ENCODE data around the gene NSUN5.
"Not testable (repeated sequence)": the region's sequence is repeated elsewhere in the genome, so short reads cannot be mapped to it uniquely, and the experiment has no call there.

Gene NSUN5

GRCh38 chr7:73308665-73309214 is at the start of gene NSUN5:
NSUN5 (minus strand) TSS chr7:73308826; CDS start chr7:73308790, 36 bp downstream.
- peak; percentile 84 for DNase-seq

GRCh38 chr7:73356159-73356558 is 47.5 kb upstream of the NSUN5 start:
- DNase-seq, result no peak

DNA sequence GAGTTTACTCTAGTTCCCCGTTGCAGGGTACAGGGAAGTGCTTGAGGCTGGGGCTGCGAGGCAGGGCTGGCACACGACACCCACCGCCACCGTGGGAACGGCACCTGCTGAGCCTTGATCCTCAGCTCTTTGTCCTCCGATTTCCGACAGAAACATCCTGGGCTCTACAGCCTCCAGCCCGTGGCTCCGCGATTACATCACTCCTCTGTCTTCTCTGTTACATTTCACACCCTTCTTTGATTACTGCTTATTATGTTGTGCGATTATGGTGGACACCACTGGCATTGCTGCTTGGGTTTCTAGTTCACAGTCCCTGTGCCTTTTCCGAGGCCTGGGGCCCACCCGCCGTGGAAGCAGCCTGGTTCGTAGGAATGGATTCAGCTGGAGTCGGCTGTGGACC is 46.2 kb upstream of the NSUN5 start:
- DNase-seq, result no peak

- no peak for DNase-seq
Measured at GRCh38 chr7:73354196-73354595, 45.6 kb upstream of the NSUN5 start.

DNA sequence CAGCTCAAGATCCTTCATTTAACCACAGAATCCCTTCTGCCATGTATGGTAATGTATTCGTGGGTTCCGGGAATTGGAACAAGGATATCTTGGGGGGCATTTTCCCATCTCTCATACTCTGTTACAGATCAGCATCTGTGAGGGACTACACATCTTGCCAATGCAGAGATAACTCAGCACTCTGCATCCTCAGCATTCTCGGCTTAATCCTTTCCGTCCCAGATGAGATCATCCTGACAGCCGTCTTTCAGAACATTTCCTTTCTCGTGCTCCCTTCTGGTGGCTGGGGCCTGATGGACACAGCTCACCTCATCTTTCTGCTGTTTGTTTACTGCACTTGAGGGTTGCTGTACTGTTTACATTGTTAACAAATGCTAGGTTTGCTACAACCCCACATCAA is 44.6 kb upstream of the NSUN5 start:
- no peak for DNase-seq

- no peak for DNase-seq
Measured at GRCh38 chr7:73352784-73353183, 44.2 kb upstream of the NSUN5 start.

GRCh38 chr7:73351447-73352167 is 43.0 kb upstream of the NSUN5 start:
- no peak for DNase-seq

DNA sequence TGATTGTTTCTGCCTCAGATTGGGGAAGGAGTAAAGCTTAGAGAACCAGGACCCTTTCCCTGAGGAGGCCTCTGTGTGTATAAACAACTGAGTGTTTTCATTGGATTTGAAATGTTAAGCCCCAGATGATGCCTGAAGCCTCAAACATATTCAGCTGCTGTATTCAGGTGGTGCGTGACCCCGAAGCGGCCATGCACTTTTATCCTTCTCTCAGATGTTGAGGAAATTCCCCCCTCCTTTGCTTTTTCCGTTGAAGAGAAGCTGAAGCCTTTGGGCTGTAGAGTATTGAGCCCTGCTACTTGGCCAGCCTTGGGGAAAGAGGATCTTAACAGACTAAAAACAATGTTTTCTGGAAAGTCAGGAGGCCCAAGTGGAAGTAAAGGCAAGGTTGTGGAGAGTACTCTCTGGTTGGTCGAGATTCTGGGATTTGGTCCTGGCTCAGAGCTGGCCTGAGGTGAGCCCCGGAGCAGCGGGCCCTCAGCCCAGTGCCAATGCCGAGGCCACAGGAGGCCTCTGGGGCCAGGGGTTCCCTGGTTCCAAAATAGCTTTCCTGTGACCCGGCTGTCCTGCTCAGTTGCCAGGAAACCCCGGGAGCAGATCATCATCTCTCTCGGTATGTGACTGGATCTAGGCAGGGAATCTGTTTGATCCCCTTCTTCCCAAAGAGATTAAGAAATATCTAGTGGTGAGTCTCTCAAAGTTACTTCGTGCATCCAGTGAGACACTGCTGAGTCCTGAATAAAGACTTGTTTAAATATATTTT is 41.9 kb upstream of the NSUN5 start:
- DNase-seq, result no peak

GRCh38 chr7:73349763-73350162 is 41.1 kb upstream of the NSUN5 start:
- DNase-seq, result no peak

- no peak for DNase-seq
Measured at GRCh38 chr7:73345951-73346350, 37.3 kb upstream of the NSUN5 start.

DNA sequence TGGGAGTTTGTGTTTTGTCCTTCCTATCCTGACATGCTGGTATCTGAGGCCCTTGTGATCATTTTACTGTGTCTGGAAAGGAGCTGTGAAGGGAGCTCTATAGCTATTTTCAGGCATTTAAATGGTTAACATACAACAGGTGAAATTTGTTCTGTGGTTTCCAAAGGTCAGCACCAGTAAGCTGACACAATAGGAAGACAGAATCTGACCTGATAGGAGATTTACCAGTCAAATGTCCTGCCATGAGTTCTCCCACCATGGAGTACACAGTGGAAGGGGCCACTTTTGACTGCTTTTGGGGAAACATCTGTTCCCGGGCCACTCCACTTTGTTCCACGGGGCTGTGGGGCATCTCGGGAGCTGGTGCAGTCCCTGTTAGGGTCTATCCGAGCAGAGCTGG is 36.9 kb upstream of the NSUN5 start:
- no peak for DNase-seq

DNA sequence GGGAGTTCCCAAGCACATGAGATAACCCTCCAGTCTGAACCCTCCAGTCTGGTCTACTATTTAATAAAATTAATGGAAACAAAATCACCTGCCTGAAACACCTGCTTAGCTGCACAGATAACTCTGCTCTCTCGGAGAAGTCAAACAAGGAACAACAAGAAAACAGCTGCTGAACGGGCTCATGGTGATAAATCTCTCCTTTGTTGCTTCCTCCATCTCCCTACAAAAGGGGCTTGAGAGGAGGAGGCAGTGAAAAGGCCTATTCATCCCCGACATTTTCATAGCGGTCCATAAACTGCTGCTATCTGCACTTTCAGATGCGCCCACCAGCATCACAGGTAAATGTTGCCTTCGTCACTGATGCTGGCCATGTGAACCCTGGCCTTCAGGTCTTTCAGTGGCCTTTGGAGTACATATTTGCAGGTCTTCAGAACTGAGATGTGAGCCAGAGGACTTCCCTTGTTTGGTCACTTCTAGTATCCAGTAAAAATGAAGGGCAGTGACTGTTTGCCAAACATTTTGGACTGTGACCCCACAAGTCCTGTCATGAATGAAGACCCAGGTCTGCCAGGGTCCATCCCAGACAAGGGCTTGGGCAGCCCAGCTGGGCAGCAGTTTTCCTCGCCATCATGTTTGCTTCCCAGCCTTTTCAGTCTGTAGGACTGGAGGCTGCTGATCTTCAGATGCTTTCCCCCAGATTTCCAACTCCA is 35.2 kb upstream of the NSUN5 start:
- DNase-seq, result no peak

DNA sequence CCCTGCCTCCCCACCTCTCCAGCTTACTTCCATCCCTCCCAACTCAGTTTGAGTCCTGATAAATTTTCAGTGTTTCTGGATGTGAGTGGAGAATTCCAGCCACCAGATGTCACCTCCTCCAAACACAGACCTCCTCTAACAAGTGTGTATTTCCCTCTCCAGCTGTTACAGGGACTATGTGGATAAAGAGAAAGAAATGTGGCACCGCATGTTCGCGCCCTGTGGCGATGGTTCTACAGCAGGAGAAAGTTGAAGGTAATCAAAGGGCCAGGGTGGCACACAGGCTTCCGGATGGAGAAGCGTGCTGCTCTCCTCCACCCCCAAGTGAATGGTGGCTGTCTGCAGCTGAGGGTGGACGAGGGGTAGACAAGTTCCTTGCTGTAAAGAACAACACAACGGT is 34.0 kb upstream of the NSUN5 start:
- DNase-seq, result peak; percentile 30

DNA sequence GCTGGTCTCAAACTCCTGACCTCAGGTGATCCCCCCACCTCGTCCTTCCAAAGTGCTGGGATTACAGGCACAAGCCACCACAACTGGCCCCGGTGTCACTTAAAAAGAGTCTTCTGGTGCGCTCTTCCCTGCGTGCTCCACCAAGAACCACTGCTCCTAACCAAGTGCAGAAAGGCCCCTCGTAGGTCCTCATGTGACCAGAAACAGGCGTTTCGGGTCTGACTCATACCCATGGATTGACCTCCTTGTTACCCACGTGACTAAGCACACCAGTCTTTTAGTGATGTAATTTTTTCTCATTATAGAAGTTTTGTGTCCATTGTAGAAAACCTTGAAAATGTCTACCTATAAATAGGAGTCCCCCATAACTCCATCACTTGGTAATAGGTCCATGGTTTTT is 33.3 kb upstream of the NSUN5 start:
- DNase-seq, result no peak

DNA sequence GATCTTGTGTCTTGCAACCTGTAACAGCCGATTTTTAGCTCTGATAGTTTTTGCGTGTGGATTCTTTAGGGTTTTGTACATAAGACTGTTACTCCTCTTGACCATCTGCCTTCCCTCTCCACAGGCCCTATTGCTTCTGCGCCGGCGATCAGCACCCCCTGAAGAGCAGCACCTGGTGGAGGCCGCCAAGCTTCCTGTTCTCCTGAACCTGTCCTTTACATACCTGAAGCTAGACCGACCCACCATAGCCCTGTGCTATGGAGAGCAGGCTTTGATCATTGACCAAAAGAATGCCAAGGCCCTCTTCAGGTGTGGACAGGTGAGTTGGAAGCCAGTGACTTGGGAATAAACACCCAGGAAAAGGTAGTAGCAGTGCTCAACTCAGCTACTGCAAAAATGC is 31.9 kb upstream of the NSUN5 start:
- no peak for DNase-seq

- DNase-seq, result no peak
Measured at GRCh38 chr7:73338321-73338720, 29.7 kb upstream of the NSUN5 start.

DNA sequence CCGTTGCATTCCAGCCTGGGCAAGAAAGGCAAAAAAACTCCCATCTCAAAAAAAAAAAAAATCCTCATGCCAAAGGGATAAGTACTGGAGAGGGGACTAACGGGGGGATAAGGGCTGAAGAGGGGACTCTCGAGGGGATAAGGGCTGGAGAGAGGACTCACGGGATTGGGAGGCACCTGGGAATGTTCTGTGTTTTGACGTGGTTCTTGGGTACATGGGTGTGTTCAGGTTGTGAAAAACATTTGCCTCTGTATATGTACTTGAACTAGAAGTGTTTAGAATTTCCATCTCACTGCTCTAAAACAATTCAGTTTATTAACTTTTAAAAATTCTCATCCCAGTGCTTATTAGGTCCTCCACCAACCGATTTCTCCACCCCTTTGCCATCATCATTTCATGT is 23.8 kb upstream of the NSUN5 start:
- DNase-seq, result no peak

GRCh38 chr7:73330772-73331171 is 22.1 kb upstream of the NSUN5 start:
- DNase-seq, result no peak

DNA sequence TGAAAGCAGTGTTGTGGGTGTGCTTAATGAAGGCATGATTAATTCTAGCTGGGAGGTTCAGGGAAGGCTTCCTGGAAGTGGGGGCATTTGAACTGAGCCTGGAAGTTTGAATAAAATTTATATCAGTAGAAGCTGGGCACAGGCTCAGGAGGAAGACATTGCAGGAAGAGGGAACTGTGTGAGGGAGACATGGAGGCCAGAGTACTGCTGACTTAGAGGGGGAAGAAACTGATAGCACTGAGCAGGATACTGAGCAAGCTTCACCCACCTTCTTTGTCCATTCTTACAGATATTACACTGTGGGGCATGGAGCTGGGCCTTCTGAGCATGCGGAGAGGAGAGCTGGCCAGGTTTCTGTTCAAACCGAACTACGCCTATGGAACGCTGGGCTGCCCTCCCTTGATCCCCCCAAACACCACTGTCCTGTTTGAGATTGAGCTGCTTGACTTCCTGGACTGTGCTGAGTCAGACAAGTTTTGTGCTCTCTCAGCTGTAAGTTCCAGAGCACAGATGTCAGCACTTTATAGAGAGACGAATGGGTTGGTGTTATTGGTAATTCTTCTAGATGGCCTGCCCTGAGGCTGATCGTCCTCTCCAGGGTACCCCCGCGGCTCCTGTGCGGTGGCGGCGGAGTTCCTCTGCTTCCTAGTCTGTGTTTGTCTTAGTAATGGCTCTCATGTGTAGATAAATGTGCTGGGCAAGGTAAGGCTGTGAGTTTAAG is 21.4 kb upstream of the NSUN5 start:
- DNase-seq, result no peak

DNA sequence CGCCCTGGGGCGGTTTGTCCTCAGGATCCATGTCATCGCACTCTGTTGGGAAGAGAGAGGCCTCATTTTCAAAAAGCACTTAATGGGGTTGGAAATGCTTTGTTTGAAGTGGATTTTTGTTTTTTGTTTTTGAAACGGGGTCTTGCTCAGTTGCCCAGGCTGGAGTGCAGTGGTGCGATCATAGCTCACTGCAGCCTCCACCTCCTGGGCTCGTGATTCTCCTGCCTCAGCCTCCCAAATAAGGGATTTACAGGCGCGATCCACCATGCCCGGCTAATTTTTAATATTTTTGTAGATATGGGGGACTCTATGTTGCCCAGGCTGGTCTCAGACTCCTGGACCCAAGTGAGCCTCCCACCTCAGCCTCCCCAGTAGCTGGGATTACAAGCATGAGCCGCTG is 20.1 kb upstream of the NSUN5 start:
- no peak for DNase-seq

- not testable (repeated sequence) for DNase-seq
Measured at GRCh38 chr7:73327922-73328321, 19.3 kb upstream of the NSUN5 start, which contains the start of the genes FKBP6 and TRIM50. FKBP6 (plus strand) TSS chr7:73328161; CDS start chr7:73328429, 268 bp downstream. TRIM50 (minus strand) TSS chr7:73328082; CDS start chr7:73324787, 3,295 bp downstream.

- not testable (repeated sequence) for DNase-seq
Measured at GRCh38 chr7:73327449-73327848, 18.8 kb upstream of the NSUN5 start.

GRCh38 chr7:73325424-73325823 is 16.8 kb upstream of the NSUN5 start:
- DNase-seq, result not testable (repeated sequence)
